IMR-90 (cell line): ENCODE measurements around the gene NSUN6. TPM values are rescaled to one million over a fixed set of nuclear protein-coding genes. Genes with fewer than 3 reads are reported as not detected.
A peak's percentile ranks its signal among the peaks of the same experiment; 100 is the strongest.

Source experiments
- ATAC-seq: fragments of 200-7000 bp; cut with Tn5 transposase; 2 replicates; pipeline ENCODE4 v1.9.1; 2020; ENCODE audit warnings: low read depth, mild to moderate bottlenecking, moderate library complexity
- BruUV-seq: library from RNA; stranded (reverse); fragments of 400-500 nt; replicated peaks from 2 replicates; lab custom pipeline; 2021; lab: Mats Ljungman, UMichigan
- CTCF ChIA-PET: fragments of 300-600 bp; formaldehyde crosslinking; extraction: SDS; loops from one replicate; lab custom pipeline; 2021; ENCODE audit warnings: antibody characterized with exemption; lab: Yijun Ruan, JAX
- POLR2A ChIA-PET: fragments of 300-600 bp; sonication (Branson Sonifier 250); formaldehyde crosslinking; loops from one replicate; lab custom pipeline; 2022; ENCODE audit warnings: antibody characterized with exemption; ENCODE audit not compliant: unreplicated experiment; lab: Charles Lee
- DNase-seq: peaks from one replicate; pipeline ENCODE4 v3.0.0; 2013
- H2AFZ ChIP-seq: replicated peaks from 2 replicates; pipeline ENCODE3; 2013; ENCODE audit warnings: low read length, mild to moderate bottlenecking; ENCODE audit not compliant: poor library complexity
- H2AK5ac ChIP-seq: 2 replicates; pipeline ENCODE4 v1.6.1; 2013; ENCODE audit warnings: low read depth, low read length, inconsistent platforms
- H2AK9ac ChIP-seq: replicated peaks from 2 replicates; pipeline ENCODE3; 2013; ENCODE audit warnings: mild to moderate bottlenecking, low read depth, low read length, moderate library complexity; ENCODE audit not compliant: poor library complexity
- H2BK120ac ChIP-seq: 2 replicates; pipeline ENCODE4 v1.6.1; 2013; ENCODE audit warnings: low read depth, low read length, inconsistent platforms
- H2BK15ac ChIP-seq: 3 replicates; pipeline ENCODE4 v1.6.1; 2013; ENCODE audit warnings: low read depth, low read length, inconsistent platforms
- H2BK20ac ChIP-seq: 2 replicates; pipeline ENCODE4 v1.6.1; 2013; ENCODE audit warnings: low read depth, mild to moderate bottlenecking, inconsistent platforms, low read length, moderate library complexity
- H2BK5ac ChIP-seq: 2 replicates; pipeline ENCODE4 v1.6.1; 2013; ENCODE audit warnings: mild to moderate bottlenecking, low read depth, low read length, inconsistent platforms; ENCODE audit not compliant: poor library complexity, severe bottlenecking
- H3K14ac ChIP-seq: replicated peaks from 2 replicates; pipeline ENCODE4 v1.6.1; 2013; ENCODE audit warnings: low read depth, low read length, inconsistent platforms
- H3K18ac ChIP-seq: 2 replicates; pipeline ENCODE4 v1.6.1; 2013; ENCODE audit warnings: low read depth, low read length, control low read depth
- H3K23ac ChIP-seq: 2 replicates; pipeline ENCODE4 v1.6.1; 2013; ENCODE audit warnings: low read depth, low read length, inconsistent platforms
- H3K27ac ChIP-seq: 2 replicates; pipeline ENCODE4 v1.5.1; 2013; ENCODE audit warnings: mild to moderate bottlenecking, control low read depth, low read length; ENCODE audit not compliant: insufficient read depth
- H3K27me3 ChIP-seq: 2 replicates; pipeline ENCODE4 v1.6.1; 2013; ENCODE audit warnings: low read length; ENCODE audit not compliant: control insufficient read depth, insufficient read depth
- H3K36me3 ChIP-seq: 2 replicates; pipeline ENCODE4 v1.6.1; 2013; ENCODE audit warnings: low read length, mixed read lengths; ENCODE audit not compliant: control insufficient read depth, insufficient read depth
- H3K4ac ChIP-seq: 2 replicates; pipeline ENCODE4 v1.6.1; 2013; ENCODE audit warnings: low read depth, low read length, inconsistent platforms
- H3K4me1 ChIP-seq: 2 replicates; pipeline ENCODE4 v1.6.1; 2013; ENCODE audit warnings: low read length, mixed read lengths; ENCODE audit not compliant: control insufficient read depth, insufficient read depth
- H3K4me2 ChIP-seq: 2 replicates; pipeline ENCODE4 v1.6.1; 2013; ENCODE audit warnings: low read depth, mild to moderate bottlenecking, control low read depth, low read length, moderate library complexity
- H3K4me3 ChIP-seq: 2 replicates; pipeline ENCODE4 v1.5.1; 2013; ENCODE audit warnings: low read depth, mild to moderate bottlenecking, control low read depth, low read length, moderate library complexity; ENCODE audit not compliant: insufficient read depth
- H3K56ac ChIP-seq: 2 replicates; pipeline ENCODE4 v1.6.1; 2013; ENCODE audit warnings: low read length, inconsistent platforms; ENCODE audit not compliant: insufficient read depth; ENCODE audit errors: extremely low read depth
- H3K79me1 ChIP-seq, 2 experiments: 2 replicates each; pipeline ENCODE4 v1.6.1; 2013; ENCODE audit warnings: low read length in 2 of 2, inconsistent platforms in 1 of 2, low read depth in 1 of 2
- H3K9ac ChIP-seq: 2 replicates; pipeline ENCODE4 v1.6.1; 2013; ENCODE audit warnings: low read depth, low read length, control low read depth
- H3K9me1 ChIP-seq: 2 replicates; pipeline ENCODE4 v1.6.1; 2013; ENCODE audit warnings: low read length, inconsistent platforms; ENCODE audit not compliant: insufficient read depth
- H3K9me3 ChIP-seq: 2 replicates; pipeline ENCODE4 v1.6.1; 2013; ENCODE audit warnings: low read length; ENCODE audit not compliant: control insufficient read depth, insufficient read depth
- H4K20me1 ChIP-seq: 2 replicates; pipeline ENCODE4 v1.6.1; 2013; ENCODE audit warnings: low read length, inconsistent platforms; ENCODE audit not compliant: insufficient read depth
- H4K5ac ChIP-seq: 2 replicates; pipeline ENCODE4 v1.6.1; 2013; ENCODE audit warnings: mild to moderate bottlenecking, low read depth, low read length, control low read depth
- H4K8ac ChIP-seq, 2 experiments: 2 replicates each; pipeline ENCODE4 v1.6.1; 2013; ENCODE audit warnings: low read depth in 2 of 2, low read length in 2 of 2, control low read depth in 1 of 2, inconsistent platforms in 1 of 2
- H4K91ac ChIP-seq: 2 replicates; pipeline ENCODE4 v1.6.1; 2013; ENCODE audit warnings: low read depth, low read length, inconsistent platforms; ENCODE audit not compliant: insufficient read depth
- BHLHE40 ChIP-seq: fragments of 150-350 bp; IDR thresholded peaks from 2 replicates; pipeline ENCODE4 v1.6.1; 2016; ENCODE audit warnings: mild to moderate bottlenecking, low read depth, low read length
- CEBPB ChIP-seq: IDR thresholded peaks from 2 replicates; pipeline ENCODE4 v1.6.1; 2012; ENCODE audit warnings: low read depth, low read length, improper control_type of control experiment
- CHD1 ChIP-seq: IDR thresholded peaks from 2 replicates; pipeline ENCODE4 v1.6.1; 2012; ENCODE audit warnings: low read depth, low read length, improper control_type of control experiment
- CTCF ChIP-seq: conservative IDR thresholded peaks from 2 replicates; pipeline ENCODE4 v1.5.1; 2012; ENCODE audit warnings: mild to moderate bottlenecking, low read depth, low read length, improper control_type of control experiment
- ELK1 ChIP-seq: fragments of 150-350 bp; IDR thresholded peaks from 2 replicates; pipeline ENCODE4 v1.6.1; 2016; ENCODE audit warnings: low read depth, mild to moderate bottlenecking, low read length, moderate library complexity, borderline replicate concordance
- FOS ChIP-seq: fragments of 150-350 bp; IDR thresholded peaks from 2 replicates; pipeline ENCODE4 v1.6.1; 2016; ENCODE audit warnings: low read depth, low read length
- MAFK ChIP-seq: IDR thresholded peaks from 2 replicates; pipeline ENCODE4 v1.6.1; 2012; ENCODE audit warnings: low read depth, low read length, improper control_type of control experiment
- MAZ ChIP-seq: IDR thresholded peaks from 2 replicates; pipeline ENCODE4 v1.6.1; 2012; ENCODE audit warnings: low read depth, mild to moderate bottlenecking, low read length, improper control_type of control experiment, moderate library complexity, borderline replicate concordance
- MXI1 ChIP-seq: IDR thresholded peaks from 2 replicates; pipeline ENCODE4 v1.6.1; 2012; ENCODE audit warnings: low read depth, mild to moderate bottlenecking, low read length, moderate library complexity, borderline replicate concordance
- NFE2L2 ChIP-seq: fragments of 150-350 bp; IDR thresholded peaks from 2 replicates; pipeline ENCODE4 v1.6.1; 2016; ENCODE audit warnings: low read depth, mild to moderate bottlenecking, low read length
- POLR2A ChIP-seq: IDR thresholded peaks from 2 replicates; pipeline ENCODE4 v1.6.1; 2012; ENCODE audit warnings: mild to moderate bottlenecking, low read depth, low read length
- RAD21 ChIP-seq: IDR thresholded peaks from 2 replicates; pipeline ENCODE4 v1.6.1; 2012; ENCODE audit warnings: low read length, improper control_type of control experiment
- RCOR1 ChIP-seq: IDR thresholded peaks from 2 replicates; pipeline ENCODE4 v1.6.1; 2012; ENCODE audit warnings: mild to moderate bottlenecking, low read length, improper control_type of control experiment; ENCODE audit not compliant: insufficient replicate concordance
- RFX5 ChIP-seq: IDR thresholded peaks from 2 replicates; pipeline ENCODE4 v1.8.0; 2012; ENCODE audit warnings: low read depth, mild to moderate bottlenecking, low read length, moderate library complexity
- SMC3 ChIP-seq: fragments of 150-350 bp; IDR thresholded peaks from 2 replicates; pipeline ENCODE4 v1.6.1; 2016; ENCODE audit warnings: low read depth, mild to moderate bottlenecking, antibody characterized with exemption, low read length, moderate library complexity
- USF2 ChIP-seq: fragments of 150-350 bp; IDR thresholded peaks from 2 replicates; pipeline ENCODE4 v1.6.1; 2017; ENCODE audit warnings: mild to moderate bottlenecking, antibody characterized with exemption, low read length, low read depth
- WGBS, 2 experiments: methylation state at CpG; one replicate each; pipeline versions ENCODE4 v1.1.5 to v1.1.7; 2013; ENCODE audit warnings: missing lambda C conversion rate in 2 of 2; ENCODE audit not compliant: insufficient read length in 1 of 2; ENCODE audit errors: extremely low coverage in 2 of 2; 5-methylcytosine and 5-hydroxymethylcytosine counted together
- dilution Hi-C: fragments of 300-500 bp; cut with HindIII; formaldehyde crosslinking; loops from one replicate; pipeline ENCODE4 v1.14.3; 2018; ENCODE audit warnings: low sequenced_read_pairs; ENCODE audit not compliant: unreplicated experiment
- in situ Hi-C: fragments of 300-500 bp; cut with MboI; formaldehyde crosslinking; loops from 3 replicates; pipeline ENCODE4 v1.14.3; 2019; ENCODE audit warnings: low sequenced_read_pairs, inconsistent platforms, mixed read lengths
- intact Hi-C: fragments of 100-400 bp; cut with micrococcal nuclease; formaldehyde crosslinking; loops from 2 replicates; pipeline ENCODE4 v1.10.0; 2022
- polyA plus RNA-seq, 3 experiments: library from polyadenylated mRNA; depleted of rRNA; stranded (reverse); fragments of >200 nt; gene quantifications; 2 replicates each; pipeline ENCODE4 v1.2.3, GENCODE V29; 2012; ENCODE audit warnings: low replicate concordance in 1 of 3
- total RNA-seq: library from RNA; depleted of rRNA; stranded (reverse); fragments of >200 nt; gene quantifications from 2 replicates; pipeline ENCODE4 v1.2.3, GENCODE V29; 2012

NSUN6 gene
- total and polyA plus RNA-seq, 2 of the 4 experiments (the other 2 are of a cell fraction) = 4.6 to 11.5 TPM

GRCh38 chr10:18500576-18500975, 150.8 kb downstream of the NSUN6 start:
- ChIA-PET CTCF (no interaction called here), POLR2A (no interaction called here)
- no peaks in the 10 kb centered on the region for H3K36me3 ChIP-seq
- in situ Hi-C loops = no loop called here
- no peak overlapping the region; the same call in 1 of the 2 replicates for H3K18ac ChIP-seq
- H2BK5ac ChIP-seq = no peak overlapping the region
- H3K9me1 ChIP-seq = no peaks in the 10 kb centered on the region
- TF ChIP-seq CHD1 = no peak
- TF ChIP-seq POLR2A = no peak
- TF ChIP-seq ELK1 = no peak
- no peak for TF ChIP-seq RAD21
- TF ChIP-seq CEBPB = no peak
- TF ChIP-seq USF2 = no peak
- TF ChIP-seq MXI1 = no peak
- no peak for TF ChIP-seq NFE2L2
- TF ChIP-seq RFX5 = no peak
- no peak for TF ChIP-seq CTCF
- TF ChIP-seq SMC3 = no peak
- no peak for TF ChIP-seq MAZ
- no peak for TF ChIP-seq BHLHE40
- no peak for TF ChIP-seq FOS
- TF ChIP-seq MAFK = no peak
- TF ChIP-seq RCOR1 = no peak
- no peak overlapping the region for H3K4me3 ChIP-seq
- no peak overlapping the region; the same call in 1 of the 2 replicates for H2BK120ac ChIP-seq
- H3K23ac ChIP-seq = no peak overlapping the region
- H4K20me1 ChIP-seq = no peaks in the 10 kb centered on the region
- H3K56ac ChIP-seq = no peak overlapping the region
- DNase-seq (no peak), ATAC-seq (no peak)
- H3K4me1 ChIP-seq = peaks cover 6% of the 10 kb centered on the region
- H4K91ac ChIP-seq = peak overlapping the region; percentile 58; the same call in 1 of the 2 replicates
- intact Hi-C loops = no loop called here
- no TSS peak for BruUV-seq
- no peaks in the 10 kb centered on the region for H3K79me1 ChIP-seq
- no peak overlapping the region for H3K14ac ChIP-seq
- H3K27ac ChIP-seq = no peak overlapping the region
- peak overlapping the region; percentile 62 for H2BK20ac ChIP-seq
- H2AFZ ChIP-seq = no peak overlapping the region
- no peak overlapping the region for H2AK9ac ChIP-seq
- H4K8ac ChIP-seq = no peak overlapping the region
- H3K4me2 ChIP-seq = no peak overlapping the region
- 59% methylated on average over 2 of the region's 7 CpGs; no CpG with 5 or more reads in 1 of the 2 experiments for WGBS, 2 experiments
- no peak overlapping the region; the same call in 1 of the 2 replicates for H4K5ac ChIP-seq
- dilution Hi-C loops = no loop called here
- no peak overlapping the region for H3K9ac ChIP-seq
- H2AK5ac ChIP-seq = no peak overlapping the region; the same call in 1 of the 2 replicates
- H3K4ac ChIP-seq = no peak overlapping the region; the same call in 1 of the 2 replicates
- H2BK15ac ChIP-seq = no peak overlapping the region; the same call in none of the 3 replicates
- no peaks in the 10 kb centered on the region for H3K9me3 ChIP-seq
- H3K27me3 ChIP-seq = no peaks in the 10 kb centered on the region
